CD4-positive, CD25-positive, alpha-beta regulatory T cell (primary cell): ENCODE measurements around the gene DAAM2. TPM values are rescaled to one million over a fixed set of nuclear protein-coding genes. Genes with fewer than 3 reads are reported as not detected.
A peak's percentile ranks its signal among the peaks of the same experiment; 100 is the strongest.

Source experiments
- ATAC-seq, 2 donors: fragments of 150-1000 bp; cut with Tn5 transposase; one replicate each; pipeline ENCODE4 v1.10.0; 2021; ENCODE audit warnings: low read depth in 2 of 2, moderate number of reproducible peaks in 2 of 2, moderate library complexity in 1 of 2
- DNase-seq, 3 donors: peaks; one replicate each; pipeline versions ENCODE4 v3.0.0 to v3.0.0-alpha.2; 2012 to 2022; ENCODE audit warnings: mixed read lengths in 1 of 3
- H3K27ac ChIP-seq: one replicate; pipeline ENCODE4 v1.7.0; 2013; ENCODE audit warnings: mild to moderate bottlenecking, low read length; ENCODE audit not compliant: insufficient read depth, poor library complexity, severe bottlenecking
- H3K27me3 ChIP-seq: one replicate; pipeline ENCODE4 v1.7.0; 2013; ENCODE audit warnings: low read length; ENCODE audit not compliant: control insufficient read depth, insufficient read depth
- H3K36me3 ChIP-seq: one replicate; pipeline ENCODE4 v1.7.0; 2013; ENCODE audit warnings: mild to moderate bottlenecking, low read length, moderate library complexity; ENCODE audit not compliant: control insufficient read depth, insufficient read depth
- H3K4me1 ChIP-seq: 2 replicates; pipeline ENCODE4 v1.7.0; 2013; ENCODE audit warnings: mild to moderate bottlenecking, low read length; ENCODE audit not compliant: insufficient read depth, control insufficient read depth, poor library complexity, severe bottlenecking
- H3K4me3 ChIP-seq: one replicate; pipeline ENCODE4 v1.7.0; 2013; ENCODE audit warnings: low read depth, mild to moderate bottlenecking, low read length, moderate library complexity
- H3K9me3 ChIP-seq, 2 experiments: 1 replicate in 1 of 2; 2 replicates in 1 of 2; pipeline ENCODE4 v1.7.0; 2013; ENCODE audit warnings: low read length in 2 of 2, mild to moderate bottlenecking in 1 of 2, moderate library complexity in 1 of 2; ENCODE audit not compliant: control insufficient read depth in 2 of 2
- H3K27ac Mint-ChIP-seq, 3 donors: one replicate each; pipeline ENCODE4 v1.8.0; 2020 to 2022; ENCODE audit warnings: mild to moderate bottlenecking in 3 of 3, mixed read lengths in 3 of 3, moderate library complexity in 2 of 3
- H3K27me3 Mint-ChIP-seq: one replicate; pipeline ENCODE4 v1.8.0; 2022; ENCODE audit warnings: mild to moderate bottlenecking, mixed read lengths
- H3K36me3 Mint-ChIP-seq: one replicate; pipeline ENCODE4 v1.8.0; 2020; ENCODE audit warnings: mixed read lengths
- H3K4me1 Mint-ChIP-seq, 4 donors: one replicate each; pipeline ENCODE4 v1.8.0; 2020 to 2022; ENCODE audit warnings: mixed read lengths in 4 of 4, mild to moderate bottlenecking in 1 of 4
- H3K4me3 Mint-ChIP-seq, 4 donors: one replicate each; pipeline ENCODE4 v1.8.0; 2020 to 2022; ENCODE audit warnings: mild to moderate bottlenecking in 4 of 4, mixed read lengths in 4 of 4, moderate library complexity in 3 of 4
- H3K9me3 Mint-ChIP-seq, 7 donors: one replicate each; pipeline ENCODE4 v1.8.0; 2020 to 2022; ENCODE audit warnings: mixed read lengths in 7 of 7, mild to moderate bottlenecking in 3 of 7, moderate library complexity in 2 of 7
- polyA plus RNA-seq, 4 donors: library from polyadenylated mRNA; unstranded; fragments of 300-500 nt; fragmentation: Illumina TruSeq; gene quantifications; one replicate each; pipeline ENCODE4 v1.2.3, GENCODE V29; 2021
- total RNA-seq: library from RNA; stranded (reverse); gene quantifications from one replicate; pipeline ENCODE4 v1.2.3, GENCODE V29; 2022

The DAAM2 gene
- total and polyA plus RNA-seq, 5 donors from 2014 or later, result not detected

DNA sequence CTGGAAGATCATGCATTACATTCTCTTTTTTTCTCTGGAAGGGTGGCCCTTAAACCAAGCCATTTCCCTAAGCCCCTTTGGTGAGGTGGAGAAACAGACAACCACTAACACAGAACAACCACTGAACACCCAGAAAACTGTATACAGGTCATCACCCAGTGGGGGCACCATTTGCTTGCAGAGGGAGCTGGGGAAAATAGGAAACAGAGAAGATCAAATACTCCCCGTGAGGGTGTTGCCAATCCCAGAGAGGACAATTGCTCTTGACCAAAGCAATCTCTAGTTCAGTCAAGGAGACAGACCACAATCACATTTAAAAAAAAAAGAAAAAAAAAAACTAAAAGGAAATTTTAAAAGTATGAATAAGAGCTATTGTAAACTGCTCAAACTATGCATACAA lies 865 bp upstream of the DAAM2 start:
- H3K27ac ChIP-seq, result no peak overlapping the region
- Mint-ChIP-seq H3K4me3 (no peak overlapping the region), H3K27ac (no peak overlapping the region), H3K4me1 (peaks cover 0 to 2% (median 0%) of the 10 kb centered on the region in 4 donors), H3K36me3 (no peaks in the 10 kb centered on the region), H3K9me3 (peaks cover 0 to 3% (median 0%) of the 10 kb centered on the region in 7 donors), H3K27me3 (peaks cover 26% of the 10 kb centered on the region)
- H3K9me3 ChIP-seq, result no peaks in the 10 kb centered on the region
- ATAC-seq (no peak), DNase-seq (no peak)
- H3K36me3 ChIP-seq, result no peaks in the 10 kb centered on the region
- H3K4me1 ChIP-seq, result no peaks in the 10 kb centered on the region
- H3K4me3 ChIP-seq, result no peak overlapping the region
- peaks cover 10% of the 10 kb centered on the region for H3K27me3 ChIP-seq

DNA sequence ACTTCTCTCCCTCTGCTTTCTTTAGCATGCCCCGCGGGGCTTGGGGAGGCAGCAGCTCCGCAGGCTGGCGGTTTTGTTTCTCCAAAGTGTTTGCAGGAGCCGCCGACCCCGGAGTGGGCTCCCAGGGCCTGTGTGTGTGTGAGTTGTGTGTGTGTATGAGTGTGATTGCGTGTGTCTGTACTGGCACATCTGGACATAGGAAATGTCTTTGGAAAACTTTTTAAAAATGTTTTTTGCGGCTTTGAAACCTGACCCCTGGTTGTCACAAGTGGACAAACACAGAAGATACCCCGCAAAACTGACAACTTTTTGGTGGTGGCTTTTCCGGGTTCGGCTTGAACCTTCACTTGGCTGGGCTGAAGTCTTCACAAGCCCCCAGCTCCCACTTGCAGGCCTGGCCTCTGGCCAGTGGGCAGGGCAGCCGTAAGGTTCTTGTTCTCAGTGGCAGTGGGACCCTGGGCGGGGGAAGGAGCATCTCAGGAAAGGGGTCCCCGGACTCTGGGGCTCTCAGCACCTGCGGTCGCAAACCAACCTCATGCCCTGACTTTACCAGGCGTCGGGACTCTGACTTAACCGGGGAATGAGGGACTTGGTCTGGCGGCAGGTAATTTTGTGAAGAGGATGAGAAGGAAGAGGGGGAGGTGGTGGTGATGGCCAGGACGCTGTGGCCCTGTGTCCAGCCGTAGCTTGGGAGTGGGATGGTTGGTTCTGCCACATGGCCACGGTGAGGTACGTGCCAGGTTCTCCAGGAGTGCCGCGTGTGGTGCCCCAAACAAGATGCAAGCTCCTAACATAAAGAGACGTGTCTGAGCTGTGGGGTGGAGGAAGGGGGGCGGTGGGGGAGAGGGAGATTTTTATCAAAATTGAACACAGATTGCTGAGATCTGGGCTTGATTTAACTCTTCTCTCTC lies 619 bp downstream of the DAAM2 start:
- no peak overlapping the region for H3K4me3 ChIP-seq
- H3K9me3 ChIP-seq, result no peaks in the 10 kb centered on the region
- Mint-ChIP-seq H3K27me3 (peaks cover 26% of the 10 kb centered on the region), H3K4me1 (peaks cover 0 to 2% (median 0%) of the 10 kb centered on the region in 4 donors), H3K4me3 (no peak overlapping the region), H3K9me3 (peaks cover 0 to 3% (median 0%) of the 10 kb centered on the region in 7 donors), H3K27ac (no peak overlapping the region), H3K36me3 (no peaks in the 10 kb centered on the region)
- ATAC-seq (no peak), DNase-seq (no peak)
- no peak overlapping the region for H3K27ac ChIP-seq
- H3K27me3 ChIP-seq, result peaks cover 10% of the 10 kb centered on the region
- H3K4me1 ChIP-seq, result no peaks in the 10 kb centered on the region
- H3K36me3 ChIP-seq, result no peaks in the 10 kb centered on the region

DNA sequence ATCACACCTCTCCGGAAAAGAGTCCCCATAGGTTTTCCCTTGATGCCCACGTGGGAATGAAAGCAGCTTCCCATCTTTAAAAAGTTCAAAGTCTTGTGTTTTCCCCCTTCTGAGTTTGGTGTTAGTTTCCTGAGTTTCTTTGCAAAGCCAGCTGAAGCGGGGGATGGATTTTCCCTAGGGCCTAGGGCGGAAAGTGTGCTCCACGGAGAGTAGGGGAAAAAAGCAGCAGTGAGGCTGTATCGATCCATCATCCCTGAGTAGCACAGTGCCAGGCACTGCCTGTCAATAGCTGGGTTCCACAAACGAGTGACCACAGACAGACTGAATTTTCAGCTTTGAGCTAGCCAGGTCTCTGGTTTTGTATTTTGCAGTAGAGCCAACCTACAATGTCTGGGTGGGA lies 1.3 kb downstream of the DAAM2 start:
- peaks cover 0 to 3% (median 0%) of the 10 kb centered on the region in 7 donors for H3K9me3 Mint-ChIP-seq
- peaks cover 26% of the 10 kb centered on the region for H3K27me3 Mint-ChIP-seq
- peak overlapping the region in 1 of 3 donors; percentile 43 for H3K27ac Mint-ChIP-seq
- Histone ChIP-seq H3K27ac (no peak overlapping the region), H3K4me3 (no peak overlapping the region), H3K9me3 (no peaks in the 10 kb centered on the region), H3K36me3 (no peaks in the 10 kb centered on the region), H3K27me3 (peaks cover 10% of the 10 kb centered on the region), H3K4me1 (no peaks in the 10 kb centered on the region)
- no peaks in the 10 kb centered on the region for H3K36me3 Mint-ChIP-seq
- H3K4me1 Mint-ChIP-seq, result peaks cover 0 to 2% (median 0%) of the 10 kb centered on the region in 4 donors
- DNase-seq (no peak), ATAC-seq (no peak)
- H3K4me3 Mint-ChIP-seq, result no peak overlapping the region

DNA sequence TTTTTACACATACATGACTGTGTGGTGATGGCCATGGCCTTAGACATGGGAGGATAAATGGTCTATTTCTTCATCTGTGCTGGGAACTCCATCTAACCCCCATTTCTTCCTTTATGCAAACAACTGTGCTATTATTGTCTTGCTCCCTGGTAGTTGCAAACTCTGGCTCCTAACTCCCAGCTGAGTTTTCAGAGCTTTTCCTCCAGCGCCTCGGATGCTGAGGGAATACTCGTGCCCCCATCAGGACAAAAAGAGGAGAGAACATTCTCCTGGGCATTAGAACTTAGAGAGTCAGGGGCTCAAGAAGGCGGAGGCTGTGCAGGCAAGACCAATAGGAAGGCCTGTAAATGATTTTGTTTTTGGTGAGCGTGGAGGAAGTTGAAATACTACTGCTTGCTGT lies 2.1 kb downstream of the DAAM2 start:
- no peaks in the 10 kb centered on the region for H3K36me3 Mint-ChIP-seq
- no peak overlapping the region for H3K4me3 ChIP-seq
- no peaks in the 10 kb centered on the region for H3K36me3 ChIP-seq
- peaks cover 0 to 3% (median 0%) of the 10 kb centered on the region in 7 donors for H3K9me3 Mint-ChIP-seq
- DNase-seq (no peak), ATAC-seq (no peak)
- H3K9me3 ChIP-seq, result no peaks in the 10 kb centered on the region
- H3K4me3 Mint-ChIP-seq, result no peak overlapping the region
- H3K27ac Mint-ChIP-seq, result no peak overlapping the region
- peaks cover 26% of the 10 kb centered on the region for H3K27me3 Mint-ChIP-seq
- H3K4me1 ChIP-seq, result no peaks in the 10 kb centered on the region
- H3K27ac ChIP-seq, result no peak overlapping the region
- peaks cover 0 to 2% (median 0%) of the 10 kb centered on the region in 4 donors for H3K4me1 Mint-ChIP-seq
- peaks cover 10% of the 10 kb centered on the region for H3K27me3 ChIP-seq

DNA sequence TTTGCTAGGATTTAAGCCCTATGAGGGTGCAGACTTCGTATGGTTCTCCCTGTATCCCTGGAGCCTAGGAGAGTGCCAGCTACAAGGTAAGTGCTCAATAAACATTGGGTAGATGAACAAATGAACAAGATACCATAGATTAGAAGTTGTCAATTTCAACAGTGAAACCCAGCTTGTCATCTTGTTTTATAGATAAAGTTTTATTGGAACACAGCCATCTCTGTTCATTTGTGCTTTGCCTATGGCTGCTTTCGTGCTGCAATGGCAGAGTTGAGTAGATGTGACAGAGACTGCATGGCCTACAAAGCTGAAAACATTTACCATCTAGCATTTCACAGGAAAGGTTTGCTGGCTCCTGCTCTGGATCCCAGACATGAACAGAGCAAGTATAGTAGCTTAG lies 5.6 kb downstream of the DAAM2 start:
- Histone ChIP-seq H3K36me3 (no peaks in the 10 kb centered on the region), H3K4me1 (no peaks in the 10 kb centered on the region), H3K27me3 (peaks cover 5% of the 10 kb centered on the region), H3K27ac (no peak overlapping the region), H3K9me3 (no peaks in the 10 kb centered on the region), H3K4me3 (no peak overlapping the region)
- Mint-ChIP-seq H3K9me3 (peaks cover 0 to 3% (median 0%) of the 10 kb centered on the region in 7 donors), H3K4me3 (no peak overlapping the region), H3K27ac (no peak overlapping the region), H3K36me3 (no peaks in the 10 kb centered on the region), H3K27me3 (peaks cover 10% of the 10 kb centered on the region), H3K4me1 (no peaks in the 10 kb centered on the region)
- DNase-seq (no peak), ATAC-seq (no peak)

DNA sequence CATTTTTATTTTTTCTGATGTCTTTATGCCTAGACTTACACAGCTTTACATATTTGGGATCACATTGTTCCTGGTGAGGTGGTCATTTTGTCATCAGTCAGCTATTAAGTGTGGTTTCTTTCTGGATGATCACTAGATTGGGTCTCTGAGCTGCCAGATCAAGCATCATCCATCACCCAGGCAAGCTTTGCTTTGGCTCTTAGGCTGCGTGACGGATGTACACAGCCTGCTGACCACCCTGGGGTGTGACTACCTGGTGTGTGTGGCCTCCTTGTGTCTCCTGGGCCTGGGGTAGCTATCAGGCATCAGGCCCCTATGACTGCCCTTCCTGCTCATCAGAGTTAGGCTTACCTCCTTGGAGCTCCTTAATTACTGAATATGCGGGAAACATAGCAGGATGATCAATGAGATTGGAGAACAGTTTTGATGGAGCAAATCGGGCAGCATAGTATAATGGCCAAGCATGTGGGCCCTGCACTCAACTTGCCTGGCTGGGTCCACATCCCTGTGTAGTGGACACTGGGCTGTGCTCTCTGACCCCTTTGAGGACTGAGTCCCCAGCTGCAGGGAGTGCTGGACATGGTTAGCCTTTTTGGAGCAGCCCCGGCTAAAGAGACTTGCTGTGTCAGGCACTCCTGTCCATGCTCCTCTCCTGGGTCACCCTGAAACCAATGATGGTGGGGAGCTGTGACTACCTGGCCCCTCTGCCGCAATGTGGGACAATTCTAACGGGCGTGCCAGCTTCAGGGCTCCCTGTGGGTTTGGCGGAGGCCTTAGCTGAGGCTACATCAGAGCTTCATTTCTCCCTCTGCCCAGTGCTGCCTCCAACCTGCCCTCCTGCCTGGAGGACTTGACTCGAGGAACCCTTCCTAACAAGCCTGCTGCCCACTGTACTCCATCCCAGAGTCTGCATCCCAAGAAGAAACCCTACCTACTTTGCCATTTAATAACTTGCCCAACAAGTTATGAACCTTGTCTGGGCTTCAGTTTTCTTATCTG lies 8.2 kb downstream of the DAAM2 start:
- no peaks in the 10 kb centered on the region for H3K4me1 ChIP-seq
- no peaks in the 10 kb centered on the region for H3K27me3 Mint-ChIP-seq
- no peaks in the 10 kb centered on the region for H3K4me1 Mint-ChIP-seq
- H3K27ac Mint-ChIP-seq, result no peak overlapping the region
- H3K27ac ChIP-seq, result no peak overlapping the region
- H3K9me3 ChIP-seq, result no peaks in the 10 kb centered on the region
- H3K36me3 Mint-ChIP-seq, result no peaks in the 10 kb centered on the region
- peaks cover 0 to 3% (median 0%) of the 10 kb centered on the region in 7 donors for H3K9me3 Mint-ChIP-seq
- H3K36me3 ChIP-seq, result no peaks in the 10 kb centered on the region
- ATAC-seq (no peak), DNase-seq (no peak)
- no peak overlapping the region for H3K4me3 Mint-ChIP-seq
- H3K27me3 ChIP-seq, result peaks cover 6% of the 10 kb centered on the region
- H3K4me3 ChIP-seq, result no peak overlapping the region

DNA sequence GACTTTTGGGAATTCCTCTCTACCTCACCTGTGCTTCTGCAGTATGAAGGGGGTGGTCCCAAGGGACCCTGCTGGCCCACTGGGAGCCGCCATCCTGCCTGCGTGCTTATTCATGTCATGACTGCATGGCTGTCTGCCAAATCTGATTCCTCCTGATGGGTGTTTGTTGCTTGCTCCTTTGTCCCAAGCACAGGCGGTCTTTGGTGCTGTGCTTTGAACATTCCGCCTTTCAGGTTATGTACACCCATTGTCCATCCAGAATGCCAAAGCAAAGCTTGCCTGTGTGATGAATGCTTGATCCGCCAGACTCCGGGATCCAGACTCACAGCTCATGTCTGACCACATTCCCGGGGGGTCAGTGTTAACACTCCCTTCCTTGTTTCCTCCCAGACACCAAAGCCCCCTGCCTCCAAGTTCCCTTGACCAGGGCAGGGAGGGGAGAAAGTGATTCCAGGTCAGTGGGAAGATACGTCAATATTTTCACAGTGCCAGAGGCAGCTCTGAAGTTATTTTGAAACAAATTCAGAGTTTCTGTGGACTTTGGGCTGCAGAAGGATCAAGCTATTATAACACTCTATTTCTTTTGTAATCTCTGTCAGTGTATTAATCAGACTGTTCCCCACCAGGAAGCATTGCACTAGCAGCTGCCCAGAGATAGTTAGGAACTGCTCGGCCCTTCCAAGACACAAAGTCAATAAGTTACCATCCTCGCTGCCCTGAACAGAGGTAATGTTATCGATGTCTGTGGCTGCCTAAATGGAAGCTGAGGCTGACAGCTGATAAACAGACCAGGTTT lies 9.5 kb downstream of the DAAM2 start:
- Mint-ChIP-seq H3K27me3 (no peaks in the 10 kb centered on the region), H3K27ac (peak overlapping the region in 1 of 3 donors; percentile 43), H3K4me1 (no peaks in the 10 kb centered on the region), H3K4me3 (no peak overlapping the region), H3K36me3 (no peaks in the 10 kb centered on the region), H3K9me3 (no peaks in the 10 kb centered on the region)
- H3K4me1 ChIP-seq, result no peaks in the 10 kb centered on the region
- no peak overlapping the region for H3K27ac ChIP-seq
- DNase-seq (no peak), ATAC-seq (no peak)
- H3K27me3 ChIP-seq, result peaks cover 6% of the 10 kb centered on the region
- no peak overlapping the region for H3K4me3 ChIP-seq
- H3K9me3 ChIP-seq, result no peaks in the 10 kb centered on the region
- no peaks in the 10 kb centered on the region for H3K36me3 ChIP-seq
